ENCODE data around the gene LMF1. TPM values are rescaled to one million over a fixed set of nuclear protein-coding genes. Genes with fewer than 3 reads are reported as not detected.

Gene LMF1
- total and polyA plus RNA-seq, 2 of the 4 experiments (the other 2 are of a cell fraction) = 7.7 to 13.1 TPM

GRCh38 chr16:808085-808386 lies 162.7 kb downstream of the LMF1 start (continued):
- TF ChIP-seq ELK1 (IDR thresholded peaks at IDR 0.05; ENCODE audit: borderline replicate concordance, low read depth, low read length) = no peak

GRCh38 chr16:807347-808084 lies 163.3 kb downstream of the LMF1 start:
- 31% methylated on average over 35 of the region's 80 CpGs; no CpG with 5 or more reads in 1 of the 2 experiments for WGBS, 2 experiments (ENCODE audit: extremely low coverage in 2 of 2, insufficient read length in 1 of 2)
- BruUV-seq (replicated peaks) = no TSS peak
- H3K36me3 ChIP-seq (ENCODE audit: control insufficient read depth, insufficient read depth, low read length) = no peaks in the 10 kb centered on the region

More at GRCh38 chr16:807347-808084, 163.3 kb downstream of the LMF1 start:
- intact Hi-C loops (cut with micrococcal nuclease) = no loop called here
- H3K4me3 ChIP-seq (ENCODE audit: insufficient read depth, low read depth, low read length) = peak overlapping the region; percentile 84
- peak overlapping the region; percentile 87 for H2AFZ ChIP-seq (replicated peaks; ENCODE audit: low read length, poor library complexity)
- in situ Hi-C loops (cut with MboI; ENCODE audit: low sequenced_read_pairs) = loop anchor here (25.0 kb wide), 1 partner anchor 405 kb away; no protein-coding TSS in a partner anchor
- peak overlapping the region; percentile 92 for H3K4me2 ChIP-seq (ENCODE audit: low read depth, low read length)
- peak overlapping the region; percentile 51 to 90 for H4K8ac ChIP-seq (ENCODE audit: low read depth in 2 of 2, low read length in 2 of 2)
- H2AK9ac ChIP-seq (replicated peaks; ENCODE audit: low read depth, low read length, poor library complexity) = peak overlapping the region; percentile 93
- H3K9me1 ChIP-seq (ENCODE audit: insufficient read depth, low read length) = 0 out of 2 replicates have a peak, but pooled peaks cover 3% of the 10 kb centered on the region
- H3K79me1 ChIP-seq (ENCODE audit: low read depth in 1 of 2, low read length in 2 of 2) = peaks cover 4 to 12% of the 10 kb centered on the region in 2 experiments; a peak in 3 of 4 replicates
- ChIA-PET CTCF (no interaction called here), POLR2A (ENCODE audit: unreplicated experiment) (no interaction called here)
- dilution Hi-C loops (cut with HindIII; ENCODE audit: low sequenced_read_pairs, unreplicated experiment) = no loop called here
- peak overlapping the region; percentile 63; the same call in 1 of the 2 replicates for H3K18ac ChIP-seq (ENCODE audit: low read depth, low read length)
- DNase-seq = peak; percentile 86
- peak overlapping the region; percentile 87 for H4K5ac ChIP-seq (ENCODE audit: low read depth, low read length)
- peak overlapping the region; percentile 54 for H3K27ac ChIP-seq (ENCODE audit: insufficient read depth, low read length)
- ATAC-seq (ENCODE audit: low read depth) = peak; percentile 98
- H2BK120ac ChIP-seq (ENCODE audit: low read depth, low read length) = no peak overlapping the region
- 0 out of 2 replicates have a peak overlapping the region, but pooled peaks have one; percentile 25 for H3K56ac ChIP-seq (ENCODE audit: extremely low read depth, insufficient read depth, low read length)
- peak overlapping the region; percentile 80 for H3K4ac ChIP-seq (ENCODE audit: low read depth, low read length)
- peak overlapping the region; percentile 55 for H2BK5ac ChIP-seq (ENCODE audit: low read depth, low read length, poor library complexity, severe bottlenecking)
- H4K91ac ChIP-seq (ENCODE audit: insufficient read depth, low read depth, low read length) = peak overlapping the region; percentile 2; the same call in 1 of the 2 replicates
- no peaks in the 10 kb centered on the region for H4K20me1 ChIP-seq (ENCODE audit: insufficient read depth, low read length)
- no peaks in the 10 kb centered on the region; the same call in 1 of the 2 replicates for H3K9me3 ChIP-seq (ENCODE audit: control insufficient read depth, insufficient read depth, low read length)
- H2BK15ac ChIP-seq (ENCODE audit: low read depth, low read length) = no peak overlapping the region
- H2BK20ac ChIP-seq (ENCODE audit: low read depth, low read length) = no peak overlapping the region
- no peak for TF ChIP-seq CHD1 (IDR thresholded peaks at IDR 0.05; ENCODE audit: low read depth, low read length)
- no peak for TF ChIP-seq RAD21 (IDR thresholded peaks at IDR 0.05; ENCODE audit: low read length)
- TF ChIP-seq CEBPB (IDR thresholded peaks at IDR 0.05; ENCODE audit: low read depth, low read length) = no peak
- TF ChIP-seq RCOR1 (IDR thresholded peaks at IDR 0.05; ENCODE audit: insufficient replicate concordance, low read length) = no peak
- TF ChIP-seq USF2 (IDR thresholded peaks at IDR 0.05; ENCODE audit: low read depth, low read length) = 0 out of 2 replicates have a peak, but pooled peaks have one; percentile 24
- TF ChIP-seq POLR2A (IDR thresholded peaks at IDR 0.05; ENCODE audit: low read depth, low read length) = peak; percentile 78; the same call in 1 of the 2 replicates
- peak overlapping the region; percentile 67 for H2AK5ac ChIP-seq (ENCODE audit: low read depth, low read length)
- no peaks in the 10 kb centered on the region for H3K27me3 ChIP-seq (ENCODE audit: control insufficient read depth, insufficient read depth, low read length)
- peak overlapping the region; percentile 57; the same call in 1 of the 2 replicates for H3K23ac ChIP-seq (ENCODE audit: low read depth, low read length)
- H3K9ac ChIP-seq (ENCODE audit: low read depth, low read length) = peak overlapping the region; percentile 87
- peak overlapping the region; percentile 76; the same call in 1 of the 2 replicates for H3K14ac ChIP-seq (replicated peaks; ENCODE audit: low read depth, low read length)
- peaks cover 3% of the 10 kb centered on the region; the same call in 1 of the 2 replicates for H3K4me1 ChIP-seq (ENCODE audit: control insufficient read depth, insufficient read depth, low read length)
